Esophagus muscularis mucosa (tissue), 3 donors: ENCODE measurements around the gene CCDC141.

Experiments used
- POLR2AphosphoS5 ChIP-seq, 2 donors: sonication (generic); formaldehyde crosslinking; IDR thresholded peaks; one replicate each; pipeline ENCODE4 v1.6.1; 2017; ENCODE audit warnings: antibody characterized with exemption in 2 of 2
- TF ChIP-seq, protein P1 (sequence below), 3 experiments: fragments of 200-600 bp in 2 of 3; fragments of 450-650 bp in 1 of 3; sonication (generic) in 2 of 3; IDR thresholded peaks; one replicate each; pipeline ENCODE4 v1.5.1; 2017 to 2019; ENCODE audit warnings: antibody characterized with exemption in 3 of 3, mild to moderate bottlenecking in 2 of 3, moderate library complexity in 1 of 3

- TF ChIP-seq, protein P1, sequence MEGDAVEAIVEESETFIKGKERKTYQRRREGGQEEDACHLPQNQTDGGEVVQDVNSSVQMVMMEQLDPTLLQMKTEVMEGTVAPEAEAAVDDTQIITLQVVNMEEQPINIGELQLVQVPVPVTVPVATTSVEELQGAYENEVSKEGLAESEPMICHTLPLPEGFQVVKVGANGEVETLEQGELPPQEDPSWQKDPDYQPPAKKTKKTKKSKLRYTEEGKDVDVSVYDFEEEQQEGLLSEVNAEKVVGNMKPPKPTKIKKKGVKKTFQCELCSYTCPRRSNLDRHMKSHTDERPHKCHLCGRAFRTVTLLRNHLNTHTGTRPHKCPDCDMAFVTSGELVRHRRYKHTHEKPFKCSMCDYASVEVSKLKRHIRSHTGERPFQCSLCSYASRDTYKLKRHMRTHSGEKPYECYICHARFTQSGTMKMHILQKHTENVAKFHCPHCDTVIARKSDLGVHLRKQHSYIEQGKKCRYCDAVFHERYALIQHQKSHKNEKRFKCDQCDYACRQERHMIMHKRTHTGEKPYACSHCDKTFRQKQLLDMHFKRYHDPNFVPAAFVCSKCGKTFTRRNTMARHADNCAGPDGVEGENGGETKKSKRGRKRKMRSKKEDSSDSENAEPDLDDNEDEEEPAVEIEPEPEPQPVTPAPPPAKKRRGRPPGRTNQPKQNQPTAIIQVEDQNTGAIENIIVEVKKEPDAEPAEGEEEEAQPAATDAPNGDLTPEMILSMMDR (IDR thresholded peaks at IDR 0.05) = no peak
- TF ChIP-seq POLR2AphosphoS5 (IDR thresholded peaks at IDR 0.05) = no peak
These were observed 132.4 kb downstream of the CCDC141 start for GRCh38 chr2:178917555-178917954.
